Endothelial cell of umbilical vein (primary cell): ENCODE measurements around the gene DUSP10. TPM values are rescaled to one million over a fixed set of nuclear protein-coding genes. Genes with fewer than 3 reads are reported as not detected.

Source experiments
- BruUV-seq: library from RNA; stranded (reverse); fragments of 400-500 nt; replicated peaks from 2 replicates; lab custom pipeline; 2021; lab: Mats Ljungman, UMichigan
- CTCF ChIA-PET: fragments of 300-600, 350-600 bp; sonication (Branson Sonifier 250); formaldehyde crosslinking; loops from one replicate; lab custom pipeline; 2021; ENCODE audit warnings: antibody characterized with exemption, inconsistent platforms; lab: Charles Lee
- POLR2A ChIA-PET: fragments of 300-600, 350-600 bp; sonication (Branson Sonifier 250); formaldehyde crosslinking; loops from one replicate; lab custom pipeline; 2021; ENCODE audit warnings: antibody characterized with exemption, inconsistent platforms; lab: Charles Lee
- DNase-seq: peaks from one replicate; pipeline ENCODE4 v3.0.0-alpha.2; 2011; ENCODE audit warnings: low read depth, low spot score
- FAIRE-seq: peaks from 2 replicates; lab custom pipeline; 2011; peaks lifted over from hg19 to GRCh38; lab: Jason Lieb, UNC
- H2AFZ ChIP-seq: 2 replicates; pipeline ENCODE4 v1.6.0; 2012; ENCODE audit warnings: low read depth, low read length, control low read depth, inconsistent platforms
- H3K27ac ChIP-seq: 2 replicates; pipeline ENCODE4 v1.5.1; 2011; ENCODE audit warnings: low read depth, mild to moderate bottlenecking, control low read depth, low read length, moderate library complexity; ENCODE audit not compliant: insufficient read depth
- H3K27me3 ChIP-seq, 2 experiments: 2 replicates each; pipeline versions ENCODE4 v1.6.0 to v1.6.1; 2011; ENCODE audit warnings: low read length in 2 of 2, mixed read lengths in 1 of 2; ENCODE audit not compliant: control insufficient read depth in 2 of 2, insufficient read depth in 2 of 2
- H3K36me3 ChIP-seq, 2 experiments: 2 replicates in 1 of 2; 3 replicates in 1 of 2; pipeline ENCODE4 v1.5.1; 2011; ENCODE audit warnings: low read length in 2 of 2, mild to moderate bottlenecking in 1 of 2, moderate library complexity in 1 of 2; ENCODE audit not compliant: control insufficient read depth in 2 of 2, insufficient read depth in 2 of 2; ENCODE audit errors: extremely low read depth in 1 of 2
- H3K4me1 ChIP-seq: 3 replicates; pipeline ENCODE4 v1.5.1; 2011; ENCODE audit warnings: mild to moderate bottlenecking, low read length; ENCODE audit not compliant: control insufficient read depth, insufficient read depth; ENCODE audit errors: extremely low read depth
- H3K4me2 ChIP-seq: 2 replicates; pipeline ENCODE4 v1.6.1; 2011; ENCODE audit warnings: low read length, control low read depth, mixed read lengths; ENCODE audit not compliant: insufficient read depth
- H3K4me3 ChIP-seq, 3 experiments: fragments of 200-600 bp in 1 of 3; sonication (generic), shearing (Covaris generic) in 1 of 3; replicated peaks in 1 of 3; 2 replicates each; pipeline ENCODE4 v1.5.1; 2011 to 2016; ENCODE audit warnings: control low read depth in 3 of 3, low read length in 3 of 3, mild to moderate bottlenecking in 2 of 3, inconsistent platforms in 1 of 3, low read depth in 1 of 3, moderate library complexity in 1 of 3; ENCODE audit not compliant: insufficient read depth in 1 of 3
- H3K79me2 ChIP-seq: 2 replicates; pipeline ENCODE4 v1.6.0; 2012; ENCODE audit warnings: low read length, inconsistent platforms; ENCODE audit not compliant: control insufficient read depth, insufficient read depth
- H3K9ac ChIP-seq: replicated peaks from 2 replicates; pipeline ENCODE3; 2011; ENCODE audit warnings: low read length, control low read depth; ENCODE audit not compliant: insufficient read depth; ENCODE audit errors: extremely low read depth
- H3K9me1 ChIP-seq: replicated peaks from 3 replicates; pipeline ENCODE4 v1.6.0; 2011; ENCODE audit warnings: mild to moderate bottlenecking, low read length; ENCODE audit not compliant: control insufficient read depth, insufficient read depth; ENCODE audit errors: extremely low read depth
- H3K9me3 ChIP-seq: replicated peaks from 2 replicates; pipeline ENCODE4 v1.5.1; 2012; ENCODE audit warnings: low read length, inconsistent platforms; ENCODE audit not compliant: control insufficient read depth, insufficient read depth
- H4K20me1 ChIP-seq: replicated peaks from 2 replicates; pipeline ENCODE3; 2011; ENCODE audit warnings: mild to moderate bottlenecking, low read length; ENCODE audit not compliant: control insufficient read depth, insufficient read depth; ENCODE audit errors: extremely low read depth
- CTCF ChIP-seq, 2 donors: IDR thresholded peaks; 1 replicate in 1 of 2; 2 replicates in 1 of 2; pipeline ENCODE4 v1.5.1; 2011; ENCODE audit warnings: low read length in 2 of 2, mild to moderate bottlenecking in 2 of 2, moderate library complexity in 2 of 2, control low read depth in 1 of 2, inconsistent platforms in 1 of 2, low read depth in 1 of 2; ENCODE audit not compliant: insufficient read depth in 1 of 2; ENCODE audit errors: extremely low read depth in 1 of 2
- EZH2 ChIP-seq: IDR thresholded peaks from 2 replicates; pipeline ENCODE4 v1.6.1; 2012; ENCODE audit warnings: borderline replicate concordance, low read depth, mild to moderate bottlenecking, moderate library complexity, low read length, inconsistent platforms; ENCODE audit not compliant: severe bottlenecking
- FOS ChIP-seq: IDR thresholded peaks from 2 replicates; pipeline ENCODE4 v1.6.1; 2011; ENCODE audit warnings: mild to moderate bottlenecking, low read length, moderate library complexity, borderline replicate concordance; ENCODE audit not compliant: insufficient read depth
- GATA2 ChIP-seq: IDR thresholded peaks from 2 replicates; pipeline ENCODE4 v1.7.0; 2011; ENCODE audit warnings: low read depth, mild to moderate bottlenecking, moderate library complexity, mixed read lengths, low read length; ENCODE audit not compliant: insufficient read length, insufficient read depth
- JUN ChIP-seq: IDR thresholded peaks from 2 replicates; pipeline ENCODE4 v1.6.1; 2011; ENCODE audit warnings: borderline replicate concordance, low read depth; ENCODE audit not compliant: insufficient read length, insufficient read depth
- MYC ChIP-seq: IDR thresholded peaks from one replicate; pipeline ENCODE4 v1.6.1; 2011; ENCODE audit warnings: mild to moderate bottlenecking, low read depth, low read length
- POLR2A ChIP-seq: IDR thresholded peaks from 2 replicates; pipeline ENCODE4 v1.6.1; 2012; ENCODE audit warnings: low read depth, mild to moderate bottlenecking, control low read depth, low read length
- POLR2AphosphoS5 ChIP-seq: IDR thresholded peaks from 2 replicates; pipeline ENCODE4 v1.6.1; 2012; ENCODE audit warnings: low read depth, mild to moderate bottlenecking, control low read depth, low read length, moderate library complexity; ENCODE audit not compliant: insufficient read depth
- dilution Hi-C: fragments of 300-500 bp; cut with MboI; formaldehyde crosslinking; loops from one replicate; pipeline ENCODE4 v1.15.0; 2019; ENCODE audit warnings: low sequenced_read_pairs; ENCODE audit not compliant: extremely low pct_ligation_motif_present
- intact Hi-C: fragments of 100-400 bp; cut with micrococcal nuclease; formaldehyde crosslinking; loops from one replicate; pipeline ENCODE4 v1.10.0; 2022
- polyA plus RNA-seq, 4 experiments: library from polyadenylated mRNA; depleted of rRNA in 3 of 4; stranded (reverse) in 3 of 4; unstranded in 1 of 4; fragments of >200 nt; gene quantifications; 2 replicates each; pipeline versions ENCODE4 v1.2.1 to v1.2.3, GENCODE V29; 2011 to 2012; ENCODE audit warnings: missing spikeins in 1 of 4
- total RNA-seq: library from RNA; stranded (reverse); gene quantifications from 2 replicates; pipeline ENCODE4 v1.2.3, GENCODE V29; 2021
- TF ChIP-seq, protein P1 (sequence below): IDR thresholded peaks from 2 replicates; pipeline ENCODE4 v1.6.1; 2011; ENCODE audit not compliant: insufficient read depth, insufficient read length

Gene DUSP10
- total and polyA plus RNA-seq, 2 donors (not counting 3 experiments of a cell fraction or from before 2014, with no cell fraction given), result 1.6 to 1.9 TPM

DNA sequence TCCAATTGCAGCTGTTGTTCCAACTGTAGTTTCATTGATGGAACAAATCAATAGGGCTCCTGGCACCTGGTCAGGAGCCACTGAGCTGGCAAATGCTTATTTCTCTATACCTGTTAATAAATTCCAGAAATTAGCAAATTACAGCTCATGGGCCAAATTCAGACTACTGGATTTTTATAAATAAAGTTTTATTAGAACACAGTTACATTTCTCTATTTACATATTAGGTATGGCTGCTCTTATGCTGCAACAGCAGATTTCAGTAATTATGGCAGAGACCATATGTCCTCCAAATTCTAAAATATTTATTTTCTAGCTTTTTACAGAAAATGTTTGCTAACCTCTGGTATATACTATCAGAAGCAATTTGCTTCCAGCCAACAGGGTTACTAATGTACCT, 47.8 kb downstream of the DUSP10 start:
- Histone ChIP-seq H3K4me1 (no peaks in the 10 kb centered on the region), H4K20me1 (no peaks in the 10 kb centered on the region), H3K9me1 (no peaks in the 10 kb centered on the region), H3K4me3 (no peak overlapping the region), H3K9me3 (no peaks in the 10 kb centered on the region), H2AFZ (no peak overlapping the region), H3K79me2 (no peaks in the 10 kb centered on the region), H3K36me3 (no peaks in the 10 kb centered on the region), H3K27me3 (peaks cover 0 to 3% of the 10 kb centered on the region in 2 experiments), H3K9ac (no peak overlapping the region), H3K27ac (no peak overlapping the region), H3K4me2 (no peak overlapping the region)
- no peak for DNase-seq
- ChIA-PET CTCF (no interaction called here), POLR2A (no interaction called here)
- intact Hi-C loops (no loop called here), dilution Hi-C loops (no loop called here)
- FAIRE-seq, result no peak
- no peak for TF ChIP-seq EZH2
- TF ChIP-seq JUN, result no peak
- no peak for TF ChIP-seq MYC
- TF ChIP-seq, protein P1, sequence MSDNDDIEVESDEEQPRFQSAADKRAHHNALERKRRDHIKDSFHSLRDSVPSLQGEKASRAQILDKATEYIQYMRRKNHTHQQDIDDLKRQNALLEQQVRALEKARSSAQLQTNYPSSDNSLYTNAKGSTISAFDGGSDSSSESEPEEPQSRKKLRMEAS, result no peak
- no peak for TF ChIP-seq POLR2AphosphoS5
- TF ChIP-seq FOS, result no peak
- no peak for TF ChIP-seq POLR2A
- no TSS peak for BruUV-seq

- ChIA-PET CTCF (no interaction called here), POLR2A (no interaction called here)
- Histone ChIP-seq H3K79me2 (no peaks in the 10 kb centered on the region), H3K27ac (no peak overlapping the region), H2AFZ (no peak overlapping the region), H4K20me1 (no peaks in the 10 kb centered on the region), H3K27me3 (peaks cover 0 to 3% of the 10 kb centered on the region in 2 experiments), H3K9ac (no peak overlapping the region), H3K9me3 (no peaks in the 10 kb centered on the region), H3K4me3 (no peak overlapping the region), H3K36me3 (no peaks in the 10 kb centered on the region), H3K9me1 (no peaks in the 10 kb centered on the region), H3K4me1 (no peaks in the 10 kb centered on the region), H3K4me2 (no peak overlapping the region)
- no peak for DNase-seq
- dilution Hi-C loops (no loop called here), intact Hi-C loops (no loop called here)
- FAIRE-seq, result no peak
- TF ChIP-seq, protein P1, result no peak
- TF ChIP-seq MYC (no peak), POLR2A (no peak), EZH2 (no peak), JUN (no peak), POLR2AphosphoS5 (no peak), GATA2 (no peak), CTCF (IDR thresholded peaks at IDR 0.05; ENCODE audit: extremely low read depth in 1 of 2, insufficient read depth in 1 of 2, low read depth in 1 of 2, low read length in 2 of 2) (no peak), FOS (no peak)
- BruUV-seq, result no TSS peak
Observed at GRCh38 chr1:221693087-221693486, 48.8 kb downstream of the DUSP10 start.
